ENCODE measurements around the gene ATP6V1G3. TPM values are rescaled to one million over a fixed set of nuclear protein-coding genes. Genes with fewer than 3 reads are reported as not detected.
"Not testable (repeated sequence)": the region's sequence is repeated elsewhere in the genome, so short reads cannot be mapped to it uniquely, and the experiment has no call there.

The ATP6V1G3 gene
- total RNA-seq: not detected in 2 replicates
- polyA plus RNA-seq (2012): 1.9 TPM

- DNase-seq (ENCODE audit: low read depth): no peak
Measured at GRCh38 chr1:198540580-198540979, at the start of gene ATP6V1G3. TSS of gene ATP6V1G3 (minus strand) at chr1:198540680. CDS start at chr1:198540650, 30 bp downstream.

GRCh38 chr1:198588845-198589244, 48.4 kb upstream of the ATP6V1G3 start:
- no peak for DNase-seq (ENCODE audit: low read depth)

GRCh38 chr1:198584163-198584562, 43.7 kb upstream of the ATP6V1G3 start:
- DNase-seq (ENCODE audit: low read depth): no peak

- not testable (repeated sequence) for DNase-seq (ENCODE audit: low read depth)
Measured at GRCh38 chr1:198583209-198583802, 42.8 kb upstream of the ATP6V1G3 start.

- peak; percentile 78 for DNase-seq (ENCODE audit: low read depth)
Measured at GRCh38 chr1:198577444-198577843, 37.0 kb upstream of the ATP6V1G3 start.

- no peak for DNase-seq (ENCODE audit: low read depth)
Measured at GRCh38 chr1:198575798-198576641, 35.5 kb upstream of the ATP6V1G3 start.

- DNase-seq (ENCODE audit: low read depth): no peak
Measured at GRCh38 chr1:198575292-198575691, 34.8 kb upstream of the ATP6V1G3 start.

- no peak for DNase-seq (ENCODE audit: low read depth)
Measured at GRCh38 chr1:198574325-198574724, 33.8 kb upstream of the ATP6V1G3 start.

- no peak for DNase-seq (ENCODE audit: low read depth)
Measured at GRCh38 chr1:198564716-198565115, 24.2 kb upstream of the ATP6V1G3 start.

GRCh38 chr1:198564157-198564556, 23.7 kb upstream of the ATP6V1G3 start:
- no peak for DNase-seq (ENCODE audit: low read depth)

- DNase-seq (ENCODE audit: low read depth): no peak
Measured at GRCh38 chr1:198563583-198563982, 23.1 kb upstream of the ATP6V1G3 start.

GRCh38 chr1:198560161-198560560, 19.7 kb upstream of the ATP6V1G3 start:
- peak; percentile 52 for DNase-seq (ENCODE audit: low read depth)

GRCh38 chr1:198559362-198559761, 18.9 kb upstream of the ATP6V1G3 start:
- no peak for DNase-seq (ENCODE audit: low read depth)

GRCh38 chr1:198558402-198558801, 17.9 kb upstream of the ATP6V1G3 start:
- DNase-seq (ENCODE audit: low read depth): no peak

GRCh38 chr1:198556971-198557370, 16.5 kb upstream of the ATP6V1G3 start:
- DNase-seq (ENCODE audit: low read depth): no peak

- DNase-seq (ENCODE audit: low read depth): no peak
Measured at GRCh38 chr1:198552668-198553416, 12.4 kb upstream of the ATP6V1G3 start.

- DNase-seq (ENCODE audit: low read depth): no peak
Measured at GRCh38 chr1:198550941-198551524, 10.6 kb upstream of the ATP6V1G3 start.

GRCh38 chr1:198549866-198550265, 9.4 kb upstream of the ATP6V1G3 start:
- DNase-seq (ENCODE audit: low read depth): no peak

GRCh38 chr1:198548890-198549289, 8.4 kb upstream of the ATP6V1G3 start:
- DNase-seq (ENCODE audit: low read depth): no peak

- DNase-seq (ENCODE audit: low read depth): no peak
Measured at GRCh38 chr1:198545156-198545555, 4.7 kb upstream of the ATP6V1G3 start.

- DNase-seq (ENCODE audit: low read depth): no peak
Measured at GRCh38 chr1:198544265-198544664, 3.8 kb upstream of the ATP6V1G3 start.

Measured in myocyte (in vitro differentiated cells).